Cardiac muscle cell (in vitro differentiated cells and primary cell): ENCODE data around the gene ATP6V1F. TPM values are rescaled to one million over a fixed set of nuclear protein-coding genes. Genes with fewer than 3 reads are reported as not detected.

Source experiments
- DNase-seq, 2 donors: peaks; one replicate each; pipeline versions ENCODE4 v3.0.0 to v3.0.0-alpha.2; 2010 to 2017; ENCODE audit warnings: low read depth in 1 of 2, low spot score in 1 of 2
- H3K27ac ChIP-seq: fragments of 200-600 bp; sonication (generic); 2 replicates; pipeline ENCODE4 v1.5.1; 2016
- H3K27me3 ChIP-seq: fragments of 200-600 bp; sonication (generic); 2 replicates; pipeline ENCODE4 v1.6.0; 2016; ENCODE audit warnings: control low read depth
- H3K36me3 ChIP-seq: fragments of 200-600 bp; sonication (generic); 2 replicates; pipeline ENCODE4 v1.5.1; 2016; ENCODE audit warnings: control low read depth
- H3K4me1 ChIP-seq: fragments of 200-600 bp; sonication (generic); 2 replicates; pipeline ENCODE4 v1.8.1; 2017; ENCODE audit warnings: low read depth, mild to moderate bottlenecking, mixed run types
- H3K4me3 ChIP-seq: fragments of 200-600 bp; sonication (generic); 2 replicates; pipeline ENCODE4 v1.5.1; 2016; ENCODE audit warnings: mild to moderate bottlenecking
- H3K9me3 ChIP-seq: fragments of 200-600 bp; sonication (generic); 2 replicates; pipeline ENCODE4 v1.5.1; 2017; ENCODE audit warnings: low read depth, mild to moderate bottlenecking, control low read depth
- polyA plus RNA-seq: library from polyadenylated mRNA; unstranded; fragments of >200 nt; fragmentation: Nextera tagmentation; extraction: Ambion mirVana; gene quantifications from 2 replicates; pipeline ENCODE4 v1.2.1, GENCODE V29; 2016
- total RNA-seq: library from RNA; depleted of rRNA; stranded (reverse); fragments of >200 nt; gene quantifications from 2 replicates; pipeline ENCODE4 v1.2.3, GENCODE V29; 2016
- TF ChIP-seq, protein P1 (sequence below): IDR thresholded peaks from 2 replicates; pipeline ENCODE4 v1.5.1; 2012; ENCODE audit warnings: low read depth, mild to moderate bottlenecking, low read length

Gene ATP6V1F
- total and polyA plus RNA-seq, 2 experiments from 2014 or later: 113 to 284 TPM

DNA sequence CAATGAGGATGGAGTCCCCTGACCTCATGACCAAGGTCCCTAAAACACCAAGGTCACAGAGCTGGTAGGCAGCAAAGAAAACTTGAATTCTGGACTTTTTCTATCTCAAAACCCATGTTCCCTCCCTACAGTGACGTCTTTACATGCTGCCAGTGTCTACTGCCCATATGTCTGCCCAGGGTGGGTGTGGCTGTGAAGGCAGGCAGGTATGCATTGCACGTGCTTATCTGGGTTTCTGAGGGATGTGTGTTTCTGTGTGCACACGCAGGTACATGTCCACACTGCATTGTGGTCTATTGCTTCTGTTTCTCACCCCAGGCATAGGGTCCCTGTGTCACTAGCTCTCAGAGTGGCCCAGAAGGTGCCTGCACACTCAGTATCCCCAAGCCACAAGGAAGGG is 13.5 kb downstream of the ATP6V1F start:
- H3K27ac ChIP-seq: no peak overlapping the region
- H3K27me3 ChIP-seq: peaks cover 5% of the 10 kb centered on the region
- TF ChIP-seq, protein P1, sequence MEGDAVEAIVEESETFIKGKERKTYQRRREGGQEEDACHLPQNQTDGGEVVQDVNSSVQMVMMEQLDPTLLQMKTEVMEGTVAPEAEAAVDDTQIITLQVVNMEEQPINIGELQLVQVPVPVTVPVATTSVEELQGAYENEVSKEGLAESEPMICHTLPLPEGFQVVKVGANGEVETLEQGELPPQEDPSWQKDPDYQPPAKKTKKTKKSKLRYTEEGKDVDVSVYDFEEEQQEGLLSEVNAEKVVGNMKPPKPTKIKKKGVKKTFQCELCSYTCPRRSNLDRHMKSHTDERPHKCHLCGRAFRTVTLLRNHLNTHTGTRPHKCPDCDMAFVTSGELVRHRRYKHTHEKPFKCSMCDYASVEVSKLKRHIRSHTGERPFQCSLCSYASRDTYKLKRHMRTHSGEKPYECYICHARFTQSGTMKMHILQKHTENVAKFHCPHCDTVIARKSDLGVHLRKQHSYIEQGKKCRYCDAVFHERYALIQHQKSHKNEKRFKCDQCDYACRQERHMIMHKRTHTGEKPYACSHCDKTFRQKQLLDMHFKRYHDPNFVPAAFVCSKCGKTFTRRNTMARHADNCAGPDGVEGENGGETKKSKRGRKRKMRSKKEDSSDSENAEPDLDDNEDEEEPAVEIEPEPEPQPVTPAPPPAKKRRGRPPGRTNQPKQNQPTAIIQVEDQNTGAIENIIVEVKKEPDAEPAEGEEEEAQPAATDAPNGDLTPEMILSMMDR: no peak
- H3K4me3 ChIP-seq: no peak overlapping the region
- H3K9me3 ChIP-seq: no peaks in the 10 kb centered on the region
- no peak for DNase-seq
- H3K4me1 ChIP-seq: peaks cover 6% of the 10 kb centered on the region
- H3K36me3 ChIP-seq: no peaks in the 10 kb centered on the region

DNA sequence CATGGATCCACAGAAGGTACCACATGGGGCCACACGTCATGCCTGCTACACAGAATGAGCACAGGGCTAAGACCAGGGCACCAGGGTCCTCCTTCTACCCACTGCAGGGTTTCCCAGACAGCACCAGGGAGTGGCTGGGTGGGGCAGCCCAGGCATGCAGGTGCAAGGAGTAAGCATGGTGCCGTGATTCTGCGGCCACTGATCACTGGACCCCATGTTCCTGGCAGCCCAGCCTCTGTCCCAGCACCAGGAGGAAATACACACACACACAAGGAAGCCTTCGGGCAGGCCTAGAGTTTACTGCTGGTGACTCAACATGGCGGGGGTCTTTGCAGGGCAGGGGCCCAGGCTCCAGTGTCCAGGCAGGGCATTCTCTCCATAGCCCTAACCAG is 13.9 kb downstream of the ATP6V1F start:
- Histone ChIP-seq H3K27me3 (peaks cover under 1% of the 10 kb centered on the region), H3K36me3 (no peaks in the 10 kb centered on the region), H3K9me3 (no peaks in the 10 kb centered on the region), H3K4me3 (no peak overlapping the region), H3K4me1 (peaks cover 6% of the 10 kb centered on the region), H3K27ac (no peak overlapping the region)
- no peak for DNase-seq
- TF ChIP-seq, protein P1: no peak

DNA sequence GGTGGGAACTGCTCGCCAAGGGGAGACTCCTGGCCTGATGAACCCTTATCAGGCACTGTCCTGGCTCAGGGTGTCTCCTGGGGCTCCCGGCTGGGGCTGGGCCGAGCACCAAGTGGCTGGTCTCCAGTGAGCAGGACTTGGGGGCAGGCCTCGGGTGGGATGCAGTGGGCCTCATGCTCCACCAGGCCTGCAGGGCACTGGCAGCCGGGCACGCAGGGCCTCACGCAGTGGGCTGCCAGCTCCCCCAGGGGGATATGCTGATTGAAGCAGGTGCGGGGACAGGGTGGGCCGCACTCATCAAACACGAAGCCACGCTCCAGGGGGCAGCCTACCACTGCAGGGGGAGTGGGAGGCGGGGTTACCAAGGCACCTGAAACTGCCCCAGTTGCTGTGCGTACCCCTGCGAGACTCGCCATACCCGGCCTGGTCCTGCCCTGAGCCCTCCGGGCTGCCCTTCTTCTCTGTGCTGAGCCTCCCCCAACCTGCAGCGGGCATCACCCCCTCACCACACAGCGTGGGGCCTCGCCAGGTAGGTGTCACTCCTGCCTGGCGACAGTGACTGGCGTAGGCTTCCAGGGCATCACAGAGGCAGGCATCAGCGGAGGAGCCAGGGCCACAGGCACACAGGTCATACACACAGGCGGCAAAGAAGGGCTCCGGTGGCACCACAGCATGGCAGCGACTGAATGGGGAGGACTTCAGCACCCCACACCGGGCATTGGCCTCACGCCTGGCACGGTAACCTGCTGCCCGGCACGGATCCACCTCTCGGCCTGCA is 14.5 kb downstream of the ATP6V1F start:
- no peaks in the 10 kb centered on the region for H3K36me3 ChIP-seq

DNA sequence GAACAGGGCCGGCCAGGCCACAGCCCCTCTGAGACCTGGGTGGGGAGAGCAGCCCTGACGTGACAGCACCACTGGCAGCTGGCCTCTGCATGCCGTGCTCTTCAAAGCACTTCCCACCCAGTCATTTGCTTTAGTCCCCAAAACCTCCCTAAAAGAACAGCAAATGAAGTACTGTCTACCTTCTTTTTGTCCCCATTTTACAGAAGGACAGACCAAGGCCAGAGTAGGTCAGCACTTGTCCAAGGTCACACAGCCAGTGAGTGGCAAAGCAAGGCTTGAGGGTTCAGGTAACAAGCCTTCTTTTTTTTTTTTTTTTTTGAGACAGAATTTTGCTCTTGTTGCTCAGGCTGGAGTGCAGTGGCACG is 15.1 kb downstream of the ATP6V1F start:
- Histone ChIP-seq H3K27ac (no peak overlapping the region), H3K27me3 (no peaks in the 10 kb centered on the region), H3K4me1 (peaks cover 6% of the 10 kb centered on the region), H3K36me3 (no peaks in the 10 kb centered on the region), H3K9me3 (no peaks in the 10 kb centered on the region), H3K4me3 (no peak overlapping the region)
- TF ChIP-seq, protein P1: no peak
- DNase-seq: no peak

More for the DNA sequence above, 14.5 kb downstream of the ATP6V1F start:
- Histone ChIP-seq H3K4me3 (no peak overlapping the region), H3K4me1 (peaks cover 6% of the 10 kb centered on the region), H3K27ac (no peak overlapping the region), H3K27me3 (no peaks in the 10 kb centered on the region), H3K9me3 (no peaks in the 10 kb centered on the region)
- DNase-seq: no peak
- TF ChIP-seq, protein P1: no peak

DNA sequence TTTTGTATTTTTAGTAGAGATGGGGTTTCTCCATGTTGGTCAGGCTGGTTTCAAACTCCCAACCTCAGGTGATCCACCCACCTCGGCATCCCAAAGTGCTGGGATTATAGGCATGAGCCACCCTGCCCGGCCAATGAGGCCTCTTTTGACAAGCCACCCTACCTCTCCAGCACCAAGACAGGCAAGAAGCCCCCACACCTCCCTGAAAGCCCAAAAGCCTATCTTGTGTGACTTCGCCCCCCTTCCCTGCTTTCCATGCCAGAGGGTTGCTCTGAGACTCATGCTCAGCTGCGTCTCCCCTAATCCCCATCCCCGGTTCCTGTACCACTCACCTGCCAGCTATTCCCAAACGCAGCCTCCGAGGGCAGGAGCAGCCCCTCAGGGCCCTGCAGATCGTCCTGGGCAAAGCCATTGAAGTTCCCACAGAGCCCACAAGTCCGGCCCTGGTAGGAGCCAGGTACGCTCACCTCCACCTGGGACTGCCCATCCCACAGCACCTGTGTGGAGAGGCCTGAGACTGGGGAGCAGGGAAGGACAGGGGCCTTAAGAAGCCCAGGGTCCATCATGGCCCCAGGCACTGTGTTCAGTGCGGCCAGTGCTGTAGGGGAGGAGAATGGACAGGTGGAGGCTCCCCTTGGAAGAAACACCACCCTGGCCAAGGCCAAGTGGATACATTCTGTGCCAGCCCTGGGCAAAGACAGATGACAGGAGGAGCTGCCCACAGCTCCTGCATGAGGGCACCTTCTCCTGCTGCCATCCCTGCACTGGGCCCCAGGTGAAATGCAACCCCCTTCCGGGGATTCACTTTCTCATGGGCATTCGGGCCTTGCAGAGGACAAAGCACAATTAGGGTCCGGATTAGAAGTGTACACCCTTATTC is 15.8 kb downstream of the ATP6V1F start:
- TF ChIP-seq, protein P1: no peak
- H3K9me3 ChIP-seq: no peaks in the 10 kb centered on the region
- peaks cover 6% of the 10 kb centered on the region for H3K4me1 ChIP-seq
- no peak for DNase-seq
- no peaks in the 10 kb centered on the region for H3K36me3 ChIP-seq
- no peak overlapping the region for H3K27ac ChIP-seq
- H3K27me3 ChIP-seq: no peaks in the 10 kb centered on the region
- no peak overlapping the region for H3K4me3 ChIP-seq
